HEK293 (cell line): ENCODE measurements around the gene ABCF2.
A peak's percentile ranks its signal among the peaks of the same experiment; 100 is the strongest.

Source experiments
- EGR2 ChIP-seq: fragments of 450-650 bp; formaldehyde crosslinking; IDR thresholded peaks from 2 replicates; pipeline ENCODE4 v1.5.1; 2016; ENCODE audit warnings: low read depth, missing biosample characterization, missing genetic modification characterization
- GLIS1 ChIP-seq: fragments of 450-650 bp; formaldehyde crosslinking; IDR thresholded peaks from 2 replicates; pipeline ENCODE4 v1.5.1; 2016; ENCODE audit warnings: missing biosample characterization, missing genetic modification characterization
- HOXC10 ChIP-seq: sonication (generic); formaldehyde crosslinking; IDR thresholded peaks from 2 replicates; pipeline ENCODE4 v1.8.1; 2023; ENCODE audit warnings: mild to moderate bottlenecking, missing genetic modification reagents
- KLF10 ChIP-seq: fragments of 450-650 bp; IDR thresholded peaks from 2 replicates; pipeline ENCODE4 v1.5.1; 2018; ENCODE audit warnings: missing biosample characterization, mild to moderate bottlenecking, missing genetic modification characterization
- KLF16 ChIP-seq: fragments of 450-650 bp; formaldehyde crosslinking; IDR thresholded peaks from 2 replicates; pipeline ENCODE4 v1.5.1; 2017; ENCODE audit warnings: missing biosample characterization, missing genetic modification characterization
- MEIS1 ChIP-seq: sonication (generic); formaldehyde crosslinking; IDR thresholded peaks from 2 replicates; pipeline ENCODE4 v1.8.1; 2022; ENCODE audit warnings: missing genetic modification reagents, mild to moderate bottlenecking, borderline replicate concordance
- PRDM1 ChIP-seq: fragments of 450-650 bp; formaldehyde crosslinking; IDR thresholded peaks from 2 replicates; pipeline ENCODE4; 2016; ENCODE audit warnings: missing biosample characterization, missing genetic modification characterization
- PRDM2 ChIP-seq: fragments of 450-650 bp; formaldehyde crosslinking; IDR thresholded peaks from 2 replicates; pipeline ENCODE4 v1.5.1; 2016; ENCODE audit warnings: missing biosample characterization, missing genetic modification characterization, borderline replicate concordance
- SCRT1 ChIP-seq: fragments of 450-650 bp; formaldehyde crosslinking; IDR thresholded peaks from 2 replicates; pipeline ENCODE4 v1.5.1; 2016; ENCODE audit warnings: missing biosample characterization, missing genetic modification characterization, borderline replicate concordance
- SETDB1 ChIP-seq: IDR thresholded peaks from one replicate; pipeline ENCODE4 v1.6.1; 2017; ENCODE audit warnings: mild to moderate bottlenecking, low read length, moderate library complexity, mixed read lengths; ENCODE audit not compliant: insufficient read length
- SP7 ChIP-seq: fragments of 450-650 bp; formaldehyde crosslinking; IDR thresholded peaks from 2 replicates; pipeline ENCODE4 v1.5.1; 2016; ENCODE audit warnings: missing biosample characterization, missing genetic modification characterization
- TRIM28 ChIP-seq: IDR thresholded peaks from 2 replicates; pipeline ENCODE4 v1.6.1; 2011; ENCODE audit warnings: low read length, control low read depth, borderline replicate concordance
- TSHZ1 ChIP-seq: fragments of 450-650 bp; formaldehyde crosslinking; IDR thresholded peaks from 2 replicates; pipeline ENCODE4 v1.5.1; 2016; ENCODE audit warnings: missing biosample characterization, missing genetic modification characterization, borderline replicate concordance
- YY1 ChIP-seq: fragments of 450-650 bp; formaldehyde crosslinking; IDR thresholded peaks from 2 replicates; pipeline ENCODE4 v1.5.1; 2018; ENCODE audit warnings: missing biosample characterization, missing genetic modification characterization
- ZBTB20 ChIP-seq: fragments of 450-650 bp; formaldehyde crosslinking; IDR thresholded peaks from 2 replicates; pipeline ENCODE4 v1.5.1; 2016; ENCODE audit warnings: missing biosample characterization, missing genetic modification characterization
- ZFP3 ChIP-seq: fragments of 450-650 bp; formaldehyde crosslinking; IDR thresholded peaks from 2 replicates; pipeline ENCODE4 v1.5.1; 2016; ENCODE audit warnings: low read depth, missing biosample characterization, missing genetic modification characterization
- ZNF518A ChIP-seq: fragments of 450-650 bp; formaldehyde crosslinking; conservative IDR thresholded peaks from 2 replicates; pipeline ENCODE4 v1.5.1; 2016; ENCODE audit warnings: low read depth, missing biosample characterization, missing genetic modification characterization
- ZNF521 ChIP-seq: fragments of 450-650 bp; formaldehyde crosslinking; IDR thresholded peaks from 2 replicates; pipeline ENCODE4 v1.5.1; 2017; ENCODE audit warnings: missing biosample characterization, mild to moderate bottlenecking, missing genetic modification characterization
- ZNF530 ChIP-seq: fragments of 450-650 bp; formaldehyde crosslinking; IDR thresholded peaks from 2 replicates; pipeline ENCODE4 v1.5.1; 2016; ENCODE audit warnings: low read depth, missing biosample characterization, missing genetic modification characterization
- ZNF654 ChIP-seq: fragments of 450-650 bp; formaldehyde crosslinking; IDR thresholded peaks from 2 replicates; pipeline ENCODE4 v1.5.1; 2016; ENCODE audit warnings: low read depth, missing biosample characterization, missing genetic modification characterization
- ZNF660 ChIP-seq: fragments of 450-650 bp; IDR thresholded peaks from 2 replicates; pipeline ENCODE4 v1.5.1; 2018; ENCODE audit warnings: missing biosample characterization, mild to moderate bottlenecking, missing genetic modification characterization
- ZNF692 ChIP-seq: fragments of 450-650 bp; formaldehyde crosslinking; IDR thresholded peaks from 2 replicates; pipeline ENCODE4 v1.5.1; 2016; ENCODE audit warnings: missing biosample characterization, missing genetic modification characterization
- ZNF76 ChIP-seq: fragments of 450-650 bp; formaldehyde crosslinking; IDR thresholded peaks from 2 replicates; pipeline ENCODE4; 2016; ENCODE audit warnings: low read depth, missing biosample characterization, missing genetic modification characterization, borderline replicate concordance
- ZXDB ChIP-seq: fragments of 450-650 bp; formaldehyde crosslinking; IDR thresholded peaks from 2 replicates; pipeline ENCODE4 v1.5.1; 2016; ENCODE audit warnings: missing biosample characterization, missing genetic modification characterization

ABCF2 gene

GRCh38 chr7:151232091-151232916, 5.3 kb upstream of the ABCF2 start, which contains the start of gene CHPF2 (continued):
- TF ChIP-seq TSHZ1, result 0 out of 2 replicates have a peak, but pooled peaks have one; percentile 30
- TF ChIP-seq SCRT1 (tag by site-specific recombination), result no peak
- TF ChIP-seq ZFP3, result no peak
- no peak for TF ChIP-seq PRDM1 (tag by site-specific recombination)
- peak; percentile 14; the same call in 1 of the 2 replicates for TF ChIP-seq ZNF692 (tag by site-specific recombination)
- no peak for TF ChIP-seq MEIS1 (CRISPR knock-in tag)
- no peak for TF ChIP-seq ZNF654 (tag by site-specific recombination)
- peak; percentile 82 for TF ChIP-seq ZBTB20
- TF ChIP-seq ZNF530, result no peak
- TF ChIP-seq HOXC10 (CRISPR knock-in tag), result no peak
- TF ChIP-seq SETDB1, result no peak
- TF ChIP-seq SP7 (tag by site-specific recombination), result peak; percentile 33
- TF ChIP-seq KLF16 (tag by site-specific recombination), result peak; percentile 31; the same call in 1 of the 2 replicates
- no peak for TF ChIP-seq YY1 (tag by site-specific recombination)
- no peak for TF ChIP-seq ZNF521
- peak; percentile 53 for TF ChIP-seq ZNF518A (tag by site-specific recombination)
- TF ChIP-seq EGR2 (tag by site-specific recombination), result peak; percentile 88
- 0 out of 2 replicates have a peak, but pooled peaks have one; percentile 20 for TF ChIP-seq ZNF660 (tag by site-specific recombination)
- TF ChIP-seq KLF10 (tag by site-specific recombination), result no peak
- TF ChIP-seq ZXDB (tag by site-specific recombination), result peak; percentile 73
- peak; percentile 84 for TF ChIP-seq ZNF76 (tag by site-specific recombination)
- no peak for TF ChIP-seq PRDM2 (tag by site-specific recombination)
- peak; percentile 21; the same call in 1 of the 2 replicates for TF ChIP-seq GLIS1 (tag by site-specific recombination)
- no peak for TF ChIP-seq TRIM28
